ENCODE data around the gene TMEM31. TPM values are rescaled to one million over a fixed set of nuclear protein-coding genes. Genes with fewer than 3 reads are reported as not detected.

Gene TMEM31
- total and polyA plus RNA-seq, 10 of the 15 experiments (the other 5 are each of a cell fraction or from before 2014, with no cell fraction given) = 0.18 TPM; not detected in 9

DNA sequence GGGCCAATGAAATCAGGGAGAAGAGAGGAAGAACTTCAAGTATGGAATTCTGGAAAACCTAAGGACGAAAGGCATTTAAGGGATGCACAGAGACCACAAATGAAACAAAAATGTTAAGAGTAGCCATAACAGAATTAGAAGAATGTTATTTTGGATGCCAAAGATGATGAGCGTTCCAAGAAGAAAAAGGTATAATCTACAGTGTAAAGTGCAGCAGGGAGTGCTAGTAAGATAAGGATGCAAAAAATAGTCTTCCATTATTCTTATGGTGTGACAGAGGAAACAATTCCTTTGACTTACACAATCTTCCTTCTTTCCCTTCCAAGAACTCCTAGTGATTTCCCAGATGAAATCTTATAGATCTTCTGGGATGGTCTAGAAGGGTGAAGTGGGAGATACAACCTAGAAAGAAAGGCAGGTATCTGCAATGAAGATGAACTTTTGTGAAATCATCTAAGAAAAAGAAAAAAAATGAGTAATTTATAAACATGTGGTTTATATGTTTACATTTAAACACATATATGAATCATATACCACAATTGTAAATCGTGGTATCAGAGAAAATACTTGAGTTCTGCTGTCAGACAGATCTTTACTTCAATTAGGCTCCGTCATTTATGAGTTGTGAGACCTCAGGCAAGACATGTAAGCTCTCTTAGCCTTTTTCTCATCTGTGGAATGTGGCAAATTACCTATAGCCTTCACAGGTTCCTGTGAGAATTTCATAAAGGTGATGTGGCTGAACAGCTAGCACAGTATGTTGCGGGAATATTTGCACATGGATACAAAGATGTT, 32.3 kb upstream of the TMEM31 start:
- CTCF ChIA-PET = no interaction called here
- RAD21 ChIA-PET (ENCODE audit: unreplicated experiment) = no interaction called here
- Histone ChIP-seq H3K9ac (ENCODE audit: control insufficient read depth, insufficient read depth, low read length) (no peak overlapping the region), H4K20me1 (ENCODE audit: control insufficient read depth, insufficient read depth) (no peaks in the 10 kb centered on the region), H2AFZ (ENCODE audit: control insufficient read depth, low read depth, low read length) (no peak overlapping the region), H3K36me3 (ENCODE audit: control insufficient read depth in 2 of 2, insufficient read depth in 2 of 2, low read length in 1 of 2) (0 out of 4 replicates have a peak, but pooled peaks cover 0 to 3% of the 10 kb centered on the region in 2 experiments), H3K27ac (ENCODE audit: control insufficient read depth, insufficient read depth) (no peak overlapping the region), H3K4me2 (ENCODE audit: control insufficient read depth, insufficient read depth) (no peak overlapping the region), H3K4me3 (no peak overlapping the region), H3K79me2 (ENCODE audit: control insufficient read depth, insufficient read depth, low read length) (no peaks in the 10 kb centered on the region), H3K27me3 (replicated peaks in 1 of 2; ENCODE audit: control insufficient read depth in 2 of 2, insufficient read depth in 2 of 2, low read length in 1 of 2) (no peaks in the 10 kb centered on the region), H3K9me3 (replicated peaks; ENCODE audit: control insufficient read depth, insufficient read depth, low read length) (no peaks in the 10 kb centered on the region), H3K4me1 (ENCODE audit: control insufficient read depth, insufficient read depth, low read length) (no peaks in the 10 kb centered on the region)
- ATAC-seq = no peak
- SMC1A ChIA-PET (ENCODE audit: uncharacterized antibody, unreplicated experiment) = interaction anchor here (0.6 to 0.7 kb wide), 2 partner anchors 520 to 627 kb away, joined by 3 read pairs; no protein-coding TSS in a partner anchor
- no peak for FAIRE-seq
- BruUV-seq (replicated peaks) = no TSS peak
- POLR2A ChIA-PET = interaction anchor here (0.7 kb wide), 1 partner anchor 203 kb away, joined by 3 read pairs; no protein-coding TSS in a partner anchor
- in situ Hi-C loops (cut with MboI) (no loop called here), intact Hi-C loops (cut with micrococcal nuclease; ENCODE audit: unreplicated experiment) (no loop called here)
- DNase-seq (ENCODE audit: low read depth, low spot score) = no peak
- WGBS (ENCODE audit: insufficient coverage, insufficient replicate concordance, low lambda C conversion rate, missing lambda C conversion rate) = 58% methylated on average over 5 of the region's 5 CpGs
- TF ChIP-seq MXI1 (IDR thresholded peaks at IDR 0.05; ENCODE audit: low read depth, low read length) (no peak), ZNF24 (IDR thresholded peaks at IDR 0.05) (no peak), HCFC1 (IDR thresholded peaks at IDR 0.05; ENCODE audit: low read length) (no peak), SUZ12 (IDR thresholded peaks at IDR 0.05; ENCODE audit: unreplicated experiment) (no peak), PML (IDR thresholded peaks at IDR 0.05; ENCODE audit: low read length) (no peak), NR2F1 (conservative IDR thresholded peaks at IDR 0.05) (no peak), SMARCA5 (IDR thresholded peaks at IDR 0.05) (no peak), CBX5 (IDR thresholded peaks at IDR 0.05; ENCODE audit: low read depth) (no peak), ASH2L (IDR thresholded peaks at IDR 0.05; ENCODE audit: borderline replicate concordance, low read depth) (no peak), YBX1 (IDR thresholded peaks at IDR 0.05) (no peak), PAX8 (IDR thresholded peaks at IDR 0.05) (no peak)
- TF ChIP-seq, protein P1, sequence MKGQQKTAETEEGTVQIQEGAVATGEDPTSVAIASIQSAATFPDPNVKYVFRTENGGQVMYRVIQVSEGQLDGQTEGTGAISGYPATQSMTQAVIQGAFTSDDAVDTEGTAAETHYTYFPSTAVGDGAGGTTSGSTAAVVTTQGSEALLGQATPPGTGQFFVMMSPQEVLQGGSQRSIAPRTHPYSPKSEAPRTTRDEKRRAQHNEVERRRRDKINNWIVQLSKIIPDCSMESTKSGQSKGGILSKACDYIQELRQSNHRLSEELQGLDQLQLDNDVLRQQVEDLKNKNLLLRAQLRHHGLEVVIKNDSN (IDR thresholded peaks at IDR 0.05; ENCODE audit: borderline replicate concordance, extremely low read length, insufficient read depth, low read depth, low read length) = no peak
- TF ChIP-seq, protein P2, sequence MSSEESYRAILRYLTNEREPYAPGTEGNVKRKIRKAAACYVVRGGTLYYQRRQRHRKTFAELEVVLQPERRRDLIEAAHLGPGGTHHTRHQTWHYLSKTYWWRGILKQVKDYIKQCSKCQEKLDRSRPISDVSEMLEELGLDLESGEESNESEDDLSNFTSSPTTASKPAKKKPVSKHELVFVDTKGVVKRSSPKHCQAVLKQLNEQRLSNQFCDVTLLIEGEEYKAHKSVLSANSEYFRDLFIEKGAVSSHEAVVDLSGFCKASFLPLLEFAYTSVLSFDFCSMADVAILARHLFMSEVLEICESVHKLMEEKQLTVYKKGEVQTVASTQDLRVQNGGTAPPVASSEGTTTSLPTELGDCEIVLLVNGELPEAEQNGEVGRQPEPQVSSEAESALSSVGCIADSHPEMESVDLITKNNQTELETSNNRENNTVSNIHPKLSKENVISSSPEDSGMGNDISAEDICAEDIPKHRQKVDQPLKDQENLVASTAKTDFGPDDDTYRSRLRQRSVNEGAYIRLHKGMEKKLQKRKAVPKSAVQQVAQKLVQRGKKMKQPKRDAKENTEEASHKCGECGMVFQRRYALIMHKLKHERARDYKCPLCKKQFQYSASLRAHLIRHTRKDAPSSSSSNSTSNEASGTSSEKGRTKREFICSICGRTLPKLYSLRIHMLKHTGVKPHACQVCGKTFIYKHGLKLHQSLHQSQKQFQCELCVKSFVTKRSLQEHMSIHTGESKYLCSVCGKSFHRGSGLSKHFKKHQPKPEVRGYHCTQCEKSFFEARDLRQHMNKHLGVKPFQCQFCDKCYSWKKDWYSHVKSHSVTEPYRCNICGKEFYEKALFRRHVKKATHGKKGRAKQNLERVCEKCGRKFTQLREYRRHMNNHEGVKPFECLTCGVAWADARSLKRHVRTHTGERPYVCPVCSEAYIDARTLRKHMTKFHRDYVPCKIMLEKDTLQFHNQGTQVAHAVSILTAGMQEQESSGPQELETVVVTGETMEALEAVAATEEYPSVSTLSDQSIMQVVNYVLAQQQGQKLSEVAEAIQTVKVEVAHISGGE (CRISPR knock-in tag; IDR thresholded peaks at IDR 0.05) = no peak
- TF ChIP-seq, protein P3, sequence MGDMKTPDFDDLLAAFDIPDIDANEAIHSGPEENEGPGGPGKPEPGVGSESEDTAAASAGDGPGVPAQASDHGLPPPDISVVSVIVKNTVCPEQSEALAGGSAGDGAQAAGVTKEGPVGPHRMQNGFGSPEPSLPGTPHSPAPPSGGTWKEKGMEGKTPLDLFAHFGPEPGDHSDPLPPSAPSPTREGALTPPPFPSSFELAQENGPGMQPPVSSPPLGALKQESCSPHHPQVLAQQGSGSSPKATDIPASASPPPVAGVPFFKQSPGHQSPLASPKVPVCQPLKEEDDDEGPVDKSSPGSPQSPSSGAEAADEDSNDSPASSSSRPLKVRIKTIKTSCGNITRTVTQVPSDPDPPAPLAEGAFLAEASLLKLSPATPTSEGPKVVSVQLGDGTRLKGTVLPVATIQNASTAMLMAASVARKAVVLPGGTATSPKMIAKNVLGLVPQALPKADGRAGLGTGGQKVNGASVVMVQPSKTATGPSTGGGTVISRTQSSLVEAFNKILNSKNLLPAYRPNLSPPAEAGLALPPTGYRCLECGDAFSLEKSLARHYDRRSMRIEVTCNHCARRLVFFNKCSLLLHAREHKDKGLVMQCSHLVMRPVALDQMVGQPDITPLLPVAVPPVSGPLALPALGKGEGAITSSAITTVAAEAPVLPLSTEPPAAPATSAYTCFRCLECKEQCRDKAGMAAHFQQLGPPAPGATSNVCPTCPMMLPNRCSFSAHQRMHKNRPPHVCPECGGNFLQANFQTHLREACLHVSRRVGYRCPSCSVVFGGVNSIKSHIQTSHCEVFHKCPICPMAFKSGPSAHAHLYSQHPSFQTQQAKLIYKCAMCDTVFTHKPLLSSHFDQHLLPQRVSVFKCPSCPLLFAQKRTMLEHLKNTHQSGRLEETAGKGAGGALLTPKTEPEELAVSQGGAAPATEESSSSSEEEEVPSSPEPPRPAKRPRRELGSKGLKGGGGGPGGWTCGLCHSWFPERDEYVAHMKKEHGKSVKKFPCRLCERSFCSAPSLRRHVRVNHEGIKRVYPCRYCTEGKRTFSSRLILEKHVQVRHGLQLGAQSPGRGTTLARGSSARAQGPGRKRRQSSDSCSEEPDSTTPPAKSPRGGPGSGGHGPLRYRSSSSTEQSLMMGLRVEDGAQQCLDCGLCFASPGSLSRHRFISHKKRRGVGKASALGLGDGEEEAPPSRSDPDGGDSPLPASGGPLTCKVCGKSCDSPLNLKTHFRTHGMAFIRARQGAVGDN (IDR thresholded peaks at IDR 0.05) = no peak

Data from GM12878 (cell line).